ENCODE results near the gene PHF2. TPM values are rescaled to one million over a fixed set of nuclear protein-coding genes. Genes with fewer than 3 reads are reported as not detected.

Gene PHF2
- total RNA-seq, 1 experiment from 2014 or later, result 17.4 TPM

GRCh38 chr9:93623753-93624152 lies 47.4 kb downstream of the PHF2 start:
- H3K14ac ChIP-seq (ENCODE audit: insufficient read depth, low read length), result no peak overlapping the region
- H3K9me3 ChIP-seq (ENCODE audit: control insufficient read depth, low read depth, low read length), result no peaks in the 10 kb centered on the region
- H3K23me2 ChIP-seq (ENCODE audit: insufficient read length, low read depth, low read length, poor library complexity, severe bottlenecking), result no peaks in the 10 kb centered on the region
- no peak for DNase-seq
- H3K4me1 ChIP-seq (ENCODE audit: insufficient read depth, low read length), result no peaks in the 10 kb centered on the region
- no peak overlapping the region for H2BK120ac ChIP-seq (ENCODE audit: low read depth, low read length, poor library complexity, severe bottlenecking)
- no peak overlapping the region for H3K56ac ChIP-seq (ENCODE audit: insufficient read length, low read depth, low read length)
- H2BK20ac ChIP-seq (ENCODE audit: low read depth, low read length, poor library complexity, severe bottlenecking), result no peak overlapping the region
- peaks cover 3 to 13% of the 10 kb centered on the region in 2 experiments; a peak in 3 of 4 replicates for H3K4me1 Mint-ChIP-seq
- no peak overlapping the region for H3K4me2 ChIP-seq (ENCODE audit: insufficient read depth, insufficient read length, low read length)
- H3K18ac ChIP-seq (ENCODE audit: insufficient read length, low read depth, low read length), result no peak overlapping the region
- H4K20me1 ChIP-seq (ENCODE audit: control insufficient read depth, insufficient read depth, insufficient read length), result peaks cover 4% of the 10 kb centered on the region
- WGBS (ENCODE audit: extremely low coverage, insufficient read length, low lambda C conversion rate), result no CpG with 5 or more reads among the region's 3 CpGs
- no peak overlapping the region for H3K9ac ChIP-seq (ENCODE audit: extremely low read depth, insufficient read length, low read length)
- H3K27ac ChIP-seq (ENCODE audit: insufficient read length, low read depth, low read length), result no peak overlapping the region
- no peak overlapping the region for H4K91ac ChIP-seq (ENCODE audit: insufficient read length, low read depth, low read length)
- H3K27me3 Mint-ChIP-seq (ENCODE audit: low read depth), result no peaks in the 10 kb centered on the region
- H3K79me2 ChIP-seq (ENCODE audit: insufficient read depth, low read length), result peaks cover 2% of the 10 kb centered on the region; the same call in 1 of the 2 replicates
- H3K79me1 ChIP-seq (ENCODE audit: insufficient read depth, low read depth, low read length, poor library complexity, severe bottlenecking), result no peaks in the 10 kb centered on the region
- no peak overlapping the region for H2BK12ac ChIP-seq (ENCODE audit: insufficient read length, low read depth, low read length)
- H3T11ph ChIP-seq (ENCODE audit: low read length), result no peak overlapping the region
- H2BK15ac ChIP-seq (ENCODE audit: low read depth, low read length), result no peak overlapping the region
- no peak overlapping the region for H2BK5ac ChIP-seq (ENCODE audit: insufficient read length, low read length)
- no peak overlapping the region for H3K4me3 Mint-ChIP-seq
- TF ChIP-seq, protein P1, sequence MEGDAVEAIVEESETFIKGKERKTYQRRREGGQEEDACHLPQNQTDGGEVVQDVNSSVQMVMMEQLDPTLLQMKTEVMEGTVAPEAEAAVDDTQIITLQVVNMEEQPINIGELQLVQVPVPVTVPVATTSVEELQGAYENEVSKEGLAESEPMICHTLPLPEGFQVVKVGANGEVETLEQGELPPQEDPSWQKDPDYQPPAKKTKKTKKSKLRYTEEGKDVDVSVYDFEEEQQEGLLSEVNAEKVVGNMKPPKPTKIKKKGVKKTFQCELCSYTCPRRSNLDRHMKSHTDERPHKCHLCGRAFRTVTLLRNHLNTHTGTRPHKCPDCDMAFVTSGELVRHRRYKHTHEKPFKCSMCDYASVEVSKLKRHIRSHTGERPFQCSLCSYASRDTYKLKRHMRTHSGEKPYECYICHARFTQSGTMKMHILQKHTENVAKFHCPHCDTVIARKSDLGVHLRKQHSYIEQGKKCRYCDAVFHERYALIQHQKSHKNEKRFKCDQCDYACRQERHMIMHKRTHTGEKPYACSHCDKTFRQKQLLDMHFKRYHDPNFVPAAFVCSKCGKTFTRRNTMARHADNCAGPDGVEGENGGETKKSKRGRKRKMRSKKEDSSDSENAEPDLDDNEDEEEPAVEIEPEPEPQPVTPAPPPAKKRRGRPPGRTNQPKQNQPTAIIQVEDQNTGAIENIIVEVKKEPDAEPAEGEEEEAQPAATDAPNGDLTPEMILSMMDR (conservative IDR thresholded peaks at IDR 0.05), result no peak
- 0 out of 2 replicates have a peak, but pooled peaks cover 2% of the 10 kb centered on the region for H3K27me3 ChIP-seq (ENCODE audit: insufficient read depth, low read length)
- no peak overlapping the region for H2AFZ ChIP-seq (ENCODE audit: low read length)
- H3K4ac ChIP-seq (ENCODE audit: low read depth, low read length), result no peak overlapping the region
- H3K9me3 Mint-ChIP-seq, result peaks cover 6 to 16% of the 10 kb centered on the region in 2 experiments; a peak in 4 of 5 replicates
- no peak overlapping the region for H2AK5ac ChIP-seq (ENCODE audit: insufficient read length, low read length)
- H3K27ac Mint-ChIP-seq, result no peak overlapping the region
- H3K23ac ChIP-seq (ENCODE audit: insufficient read length, low read depth, low read length), result no peak overlapping the region
- H4K5ac ChIP-seq (ENCODE audit: insufficient read length, low read depth, low read length), result no peak overlapping the region
- peaks cover 4 to 14% (median 14%) of the 10 kb centered on the region in 3 experiments; a peak in 6 of 7 replicates for H3K36me3 Mint-ChIP-seq (ENCODE audit: insufficient read depth in 1 of 3, low read depth in 3 of 3)
- H4K8ac ChIP-seq (replicated peaks; ENCODE audit: insufficient read length, low read depth, low read length), result no peak overlapping the region

Measured in H9 (cell line).